ENCODE data around the gene SPAG5.

The SPAG5 gene

DNA sequence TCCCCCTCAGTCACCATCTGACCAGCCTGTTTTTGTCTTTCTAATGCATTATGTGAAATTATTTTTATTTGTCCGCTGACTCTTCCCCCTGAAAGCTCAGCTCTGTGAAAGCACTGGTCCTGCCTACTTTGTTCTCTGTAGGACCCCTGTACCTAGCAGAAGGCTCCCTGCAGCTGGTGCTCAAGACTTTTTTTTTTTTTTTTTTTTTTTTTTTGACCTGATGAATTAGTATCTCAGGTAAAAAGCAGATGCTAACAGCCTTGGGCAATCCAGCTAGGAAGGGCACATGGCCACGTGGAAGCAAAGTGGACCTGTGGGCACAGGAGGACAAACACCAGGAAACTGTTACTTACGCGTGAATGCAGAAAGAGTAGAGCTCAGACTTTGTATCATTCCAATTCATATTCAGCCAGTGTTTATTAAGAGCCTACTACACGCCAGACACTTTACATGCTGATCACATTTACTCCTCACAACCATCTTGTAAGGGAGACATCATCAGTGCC is 45.8 kb downstream of the SPAG5 start:
- H3K4me3 ChIP-seq, result peak overlapping the region; percentile 93
- no peak overlapping the region for H3K27ac ChIP-seq
- no peak for DNase-seq (ENCODE audit: low read depth, low spot score)
- no peaks in the 10 kb centered on the region for H3K9me3 ChIP-seq (ENCODE audit: low read depth, low read length)
- TF ChIP-seq FOXP2 (optimal IDR thresholded peaks at IDR 0.05; ENCODE audit: control extremely low read depth, extremely low read length, insufficient read depth) (no peak), EZH2 (IDR thresholded peaks at IDR 0.05) (no peak), POLR2AphosphoS5 (IDR thresholded peaks at IDR 0.05; ENCODE audit: borderline replicate concordance, low read depth, low read length) (no peak)
- no peak overlapping the region for H3K9ac ChIP-seq (ENCODE audit: insufficient read length)
- peaks cover 17% of the 10 kb centered on the region; the same call in 1 of the 2 replicates for H3K36me3 ChIP-seq (ENCODE audit: insufficient read depth, low read length)

DNA sequence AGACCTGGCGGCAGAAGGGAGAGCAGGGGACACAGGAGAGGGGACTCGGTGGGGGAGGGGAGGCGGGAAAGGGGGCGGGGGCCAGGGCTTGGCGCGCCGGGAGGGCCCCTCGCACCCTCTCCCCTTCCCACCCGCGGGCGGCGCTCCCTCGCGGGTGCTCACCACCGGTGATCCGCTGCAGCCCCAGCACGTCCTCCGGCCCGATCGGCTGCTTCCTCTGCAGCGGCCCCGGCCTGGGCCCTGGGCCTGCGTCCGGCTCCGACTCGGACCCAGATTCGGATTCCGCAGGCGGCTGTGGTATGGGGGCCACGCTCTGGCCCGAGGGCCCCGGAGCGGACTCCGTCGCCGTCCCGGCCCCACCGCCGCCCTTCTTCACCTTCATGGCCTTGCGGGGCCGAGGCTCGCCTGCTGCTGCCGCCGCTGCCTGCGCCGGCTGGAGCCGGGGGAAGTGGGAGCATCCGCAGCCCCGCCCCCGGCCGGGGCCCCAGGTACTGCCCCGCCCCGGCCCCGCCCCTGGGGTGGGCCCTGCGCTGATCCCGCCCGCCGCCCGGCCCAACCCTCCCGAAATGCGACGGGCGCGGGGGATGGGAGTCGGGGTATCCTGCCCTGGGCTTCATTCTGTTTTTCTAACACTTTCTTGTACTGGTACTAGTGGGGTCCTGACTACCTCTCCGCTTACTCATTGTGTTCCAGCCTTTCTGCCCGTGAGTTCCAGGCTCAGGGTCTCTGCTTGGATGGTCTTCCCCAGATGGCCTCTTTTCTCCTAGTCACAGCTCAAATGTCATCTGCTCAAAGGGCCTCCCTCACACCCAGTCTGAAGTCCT is 46.4 kb downstream of the SPAG5 start, which contains the start of gene UNC119:
TSS of gene UNC119 (minus strand) at position 449 of the 824 bp plus-strand sequence. CDS start at position 382, 67 bp downstream.
- peak; percentile 65; the same call in 1 of the 2 replicates for TF ChIP-seq POLR2AphosphoS5 (IDR thresholded peaks at IDR 0.05; ENCODE audit: borderline replicate concordance, low read depth, low read length)
- TF ChIP-seq FOXP2 (optimal IDR thresholded peaks at IDR 0.05; ENCODE audit: control extremely low read depth, extremely low read length, insufficient read depth), result no peak
- TF ChIP-seq EZH2 (IDR thresholded peaks at IDR 0.05), result no peak
- Histone ChIP-seq H3K27ac (no peak within 1 kb of the TSS), H3K9me3 (ENCODE audit: low read depth, low read length) (no peaks in the 10 kb centered on the region), H3K9ac (ENCODE audit: insufficient read length) (peak within 1 kb of the TSS; percentile 77), H3K36me3 (ENCODE audit: insufficient read depth, low read length) (peaks cover 17% of the 10 kb centered on the region; the same call in 1 of the 2 replicates), H3K4me3 (peak within 1 kb of the TSS; percentile 93)
- no peak for DNase-seq (ENCODE audit: low read depth, low spot score)

DNA sequence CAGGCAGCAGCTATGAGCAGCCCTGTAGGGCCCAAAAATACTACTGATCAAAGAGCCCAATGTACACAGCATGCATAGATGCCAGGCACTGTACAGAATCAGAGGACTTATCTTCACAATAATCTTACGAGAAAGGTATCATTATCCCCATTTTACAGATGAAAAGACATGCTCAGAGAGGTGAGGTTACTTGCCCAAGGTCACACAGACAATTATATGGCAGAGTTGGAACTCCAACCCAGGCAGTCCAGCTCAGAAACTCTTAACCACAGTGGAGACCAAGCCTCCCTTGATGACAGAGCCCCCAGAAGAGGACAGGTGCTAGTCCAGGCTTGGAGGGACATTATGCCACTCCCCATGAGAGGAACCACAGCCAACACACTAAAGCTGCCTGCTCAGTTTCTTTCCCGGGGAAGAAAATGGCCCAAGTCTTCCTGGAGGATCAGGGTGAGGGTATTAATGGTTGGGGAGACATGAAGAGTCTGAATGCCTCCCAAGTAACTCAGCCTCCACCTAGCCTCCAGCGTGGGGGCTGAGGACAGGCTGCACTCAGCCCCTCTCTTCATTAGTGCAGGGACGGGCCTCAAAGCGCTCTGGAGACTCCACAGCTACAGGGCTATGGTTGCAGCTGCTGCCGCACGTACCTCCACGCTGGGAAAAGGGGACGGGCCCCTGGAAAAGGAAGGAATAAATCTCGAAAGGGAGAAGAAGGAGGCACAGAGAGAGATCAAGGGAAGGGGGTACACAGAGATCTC is 47.2 kb downstream of the SPAG5 start:
- H3K4me3 ChIP-seq, result peak overlapping the region; percentile 93
- peaks cover 10% of the 10 kb centered on the region; the same call in 1 of the 2 replicates for H3K36me3 ChIP-seq (ENCODE audit: insufficient read depth, low read length)
- no peak overlapping the region for H3K27ac ChIP-seq
- no peak for DNase-seq (ENCODE audit: low read depth, low spot score)
- peak overlapping the region; percentile 77 for H3K9ac ChIP-seq (ENCODE audit: insufficient read length)
- H3K9me3 ChIP-seq (ENCODE audit: low read depth, low read length), result no peaks in the 10 kb centered on the region
- no peak for TF ChIP-seq FOXP2 (optimal IDR thresholded peaks at IDR 0.05; ENCODE audit: control extremely low read depth, extremely low read length, insufficient read depth)
- TF ChIP-seq POLR2AphosphoS5 (IDR thresholded peaks at IDR 0.05; ENCODE audit: borderline replicate concordance, low read depth, low read length), result no peak
- no peak for TF ChIP-seq EZH2 (IDR thresholded peaks at IDR 0.05)

DNA sequence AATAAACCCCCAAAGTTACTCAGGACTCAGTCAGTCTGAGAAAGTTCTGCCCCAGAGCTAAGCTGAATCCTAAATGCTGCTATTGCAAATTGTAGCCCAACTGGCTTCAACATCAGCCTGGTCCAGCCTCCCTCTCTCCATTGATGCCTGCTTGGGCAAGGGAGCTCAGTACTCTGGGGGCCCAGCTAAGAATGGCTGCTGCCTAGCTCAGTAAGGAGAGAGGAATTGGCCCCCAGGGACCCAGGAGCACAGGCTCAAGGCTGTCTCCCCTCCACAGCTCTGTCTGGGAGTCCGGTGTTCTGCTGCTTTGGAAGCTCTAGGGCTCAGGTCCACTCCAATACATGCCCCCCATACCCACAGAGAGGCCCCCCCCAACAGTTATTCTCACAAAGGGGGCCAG is 48.0 kb downstream of the SPAG5 start:
- Histone ChIP-seq H3K9me3 (ENCODE audit: low read depth, low read length) (no peaks in the 10 kb centered on the region), H3K36me3 (ENCODE audit: insufficient read depth, low read length) (peaks cover 5% of the 10 kb centered on the region; the same call in 1 of the 2 replicates), H3K4me3 (no peak overlapping the region), H3K9ac (ENCODE audit: insufficient read length) (no peak overlapping the region), H3K27ac (no peak overlapping the region)
- DNase-seq (ENCODE audit: low read depth, low spot score), result no peak
- TF ChIP-seq EZH2 (IDR thresholded peaks at IDR 0.05) (no peak), FOXP2 (optimal IDR thresholded peaks at IDR 0.05; ENCODE audit: control extremely low read depth, extremely low read length, insufficient read depth) (no peak), POLR2AphosphoS5 (IDR thresholded peaks at IDR 0.05; ENCODE audit: borderline replicate concordance, low read depth, low read length) (no peak)

DNA sequence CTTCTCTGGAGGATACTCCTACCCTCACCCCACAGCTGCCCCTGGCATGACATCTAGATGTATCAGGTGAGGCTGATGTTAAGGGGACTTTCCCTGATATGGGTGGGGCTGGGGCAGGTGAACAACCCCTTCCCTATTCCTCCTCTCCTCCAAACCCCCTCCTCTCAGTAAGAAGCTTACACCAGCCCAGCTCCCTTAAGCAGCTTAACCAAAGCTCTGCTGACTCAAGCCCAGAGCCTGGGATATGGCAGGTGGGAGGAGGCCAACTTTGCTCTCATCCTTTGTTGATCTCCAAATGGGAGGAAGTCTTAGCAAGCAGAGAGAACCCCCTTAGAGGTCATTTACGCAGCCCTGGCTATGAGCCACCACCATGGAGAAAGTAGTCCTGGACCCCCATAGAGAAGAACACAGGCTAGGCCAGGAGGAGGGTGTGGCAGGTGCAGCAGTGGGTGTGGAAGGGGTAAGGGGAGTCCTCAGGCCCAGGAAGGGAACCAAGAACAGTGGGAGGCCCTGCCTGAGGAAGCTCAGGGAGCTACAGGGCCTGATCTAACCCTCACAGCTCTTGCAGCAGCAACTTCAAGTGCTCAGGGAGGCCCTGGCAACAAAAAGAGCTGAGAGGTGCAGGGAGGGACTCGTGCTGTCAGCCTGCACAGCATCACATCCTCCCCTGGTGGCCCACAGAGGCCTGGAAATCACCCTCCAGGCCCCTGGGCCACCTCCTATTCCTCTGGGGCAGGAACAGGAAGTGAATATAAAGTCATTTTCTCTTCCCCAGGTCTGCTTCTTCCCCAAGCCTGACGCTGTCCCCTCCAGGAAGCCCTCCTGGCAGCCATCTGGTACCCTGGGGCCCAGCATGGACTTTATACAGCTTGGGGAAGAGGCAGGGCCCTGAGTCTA is 49.3 kb downstream of the SPAG5 start:
- Histone ChIP-seq H3K9me3 (ENCODE audit: low read depth, low read length) (no peaks in the 10 kb centered on the region), H3K9ac (ENCODE audit: insufficient read length) (no peak overlapping the region), H3K27ac (no peak overlapping the region), H3K4me3 (no peak overlapping the region), H3K36me3 (ENCODE audit: insufficient read depth, low read length) (peaks cover 5% of the 10 kb centered on the region; the same call in 1 of the 2 replicates)
- no peak for DNase-seq (ENCODE audit: low read depth, low spot score)
- TF ChIP-seq FOXP2 (optimal IDR thresholded peaks at IDR 0.05; ENCODE audit: control extremely low read depth, extremely low read length, insufficient read depth) (no peak), POLR2AphosphoS5 (IDR thresholded peaks at IDR 0.05; ENCODE audit: borderline replicate concordance, low read depth, low read length) (no peak), EZH2 (IDR thresholded peaks at IDR 0.05) (no peak)

DNA sequence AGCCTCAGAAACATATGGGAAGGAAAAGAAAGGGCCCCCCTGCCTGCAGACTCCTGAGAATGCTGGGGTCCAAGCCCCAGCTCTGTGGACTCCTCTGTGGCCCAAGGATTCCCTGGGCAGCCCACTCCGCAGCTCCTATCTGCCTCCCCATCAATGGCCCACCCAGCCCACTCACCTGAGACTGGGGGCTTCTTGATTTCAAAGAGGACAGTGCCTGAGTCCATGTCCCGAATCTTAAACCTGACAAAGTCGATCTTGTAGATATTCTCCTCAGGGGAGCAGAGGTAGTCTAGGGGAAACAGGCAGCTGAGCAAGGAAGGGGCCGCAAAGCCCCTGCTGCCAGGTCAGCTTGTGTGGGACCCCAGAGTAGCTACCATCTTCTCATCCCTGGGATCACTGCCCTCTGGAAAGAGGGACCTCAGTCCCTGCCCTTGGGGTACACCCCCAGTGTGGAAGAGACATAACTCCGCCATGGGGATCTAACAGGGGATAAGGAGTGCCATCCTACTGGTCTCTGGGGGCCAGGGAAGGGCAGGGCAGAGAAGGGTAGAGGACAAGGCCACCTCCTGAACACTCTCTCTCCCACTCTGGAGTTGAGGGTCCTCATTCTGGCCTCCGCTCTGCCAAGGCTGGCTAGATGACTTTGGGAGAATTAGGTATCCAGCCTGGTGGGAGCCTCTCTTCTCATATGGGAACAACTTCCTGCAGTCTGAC is 50.3 kb downstream of the SPAG5 start:
- H3K9ac ChIP-seq (ENCODE audit: insufficient read length), result no peak overlapping the region

More for the DNA sequence above, 50.3 kb downstream of the SPAG5 start:
- DNase-seq (ENCODE audit: low read depth, low spot score), result no peak
- Histone ChIP-seq H3K4me3 (no peak overlapping the region), H3K9me3 (ENCODE audit: low read depth, low read length) (no peaks in the 10 kb centered on the region), H3K27ac (no peak overlapping the region), H3K36me3 (ENCODE audit: insufficient read depth, low read length) (peaks cover 2% of the 10 kb centered on the region; the same call in 1 of the 2 replicates)
- no peak for TF ChIP-seq EZH2 (IDR thresholded peaks at IDR 0.05)
- no peak for TF ChIP-seq FOXP2 (optimal IDR thresholded peaks at IDR 0.05; ENCODE audit: control extremely low read depth, extremely low read length, insufficient read depth)
- TF ChIP-seq POLR2AphosphoS5 (IDR thresholded peaks at IDR 0.05; ENCODE audit: borderline replicate concordance, low read depth, low read length), result no peak

Measured in SK-N-MC (cell line).